HEK293 (cell line): ENCODE results near the gene CDCA4.

Experiments
- CTCF ChIA-PET: fragments of 350-600 bp; formaldehyde crosslinking; extraction: SDS; loops from one replicate; lab custom pipeline; 2021; ENCODE audit warnings: antibody characterized with exemption; lab: Yijun Ruan, JAX
- POLR2A ChIA-PET: fragments of 300-600 bp; formaldehyde crosslinking; extraction: SDS; loops from one replicate; lab custom pipeline; 2020; ENCODE audit warnings: antibody characterized with exemption, inconsistent platforms; lab: Yijun Ruan, JAX
- H3K27ac ChIP-seq: fragments of 200-500 bp; sonication (Bioruptor generic); 2 replicates; pipeline ENCODE4 v1.5.1; 2014; ENCODE audit warnings: low read depth, low read length, control low read depth, inconsistent platforms; ENCODE audit errors: extremely low read depth
- H3K36me3 ChIP-seq, 2 experiments: fragments of 200-500 bp in 1 of 2; sonication (Bioruptor generic) in 1 of 2; 1 replicate in 1 of 2; 2 replicates in 1 of 2; pipeline ENCODE4 v1.5.1; 2014 to 2017; ENCODE audit warnings: inconsistent platforms in 2 of 2, low read length in 2 of 2; ENCODE audit not compliant: control insufficient read depth in 2 of 2, insufficient read depth in 1 of 2
- H3K4me1 ChIP-seq: fragments of 200-500 bp; sonication (Bioruptor generic); 2 replicates; pipeline ENCODE4 v1.5.1; 2014; ENCODE audit warnings: mild to moderate bottlenecking, low read length, inconsistent platforms; ENCODE audit not compliant: control insufficient read depth, insufficient read depth
- H3K4me3 ChIP-seq: 2 replicates; pipeline ENCODE4 v1.5.1; 2011; ENCODE audit warnings: low read depth, mild to moderate bottlenecking, control low read depth, low read length, moderate library complexity
- H3K9me3 ChIP-seq: fragments of 200-500 bp; sonication (Bioruptor generic); 2 replicates; pipeline ENCODE4 v1.5.1; 2014; ENCODE audit warnings: low read depth, low read length, inconsistent platforms; ENCODE audit not compliant: control insufficient read depth, insufficient read depth
- ATF2 ChIP-seq: fragments of 450-650 bp; formaldehyde crosslinking; IDR thresholded peaks from 2 replicates; pipeline ENCODE4 v1.5.1; 2016; ENCODE audit warnings: missing biosample characterization, missing genetic modification characterization, low read depth
- IKZF3 ChIP-seq: fragments of 450-650 bp; IDR thresholded peaks from 2 replicates; pipeline ENCODE4 v1.5.0; 2018; ENCODE audit warnings: missing biosample characterization, mild to moderate bottlenecking, missing genetic modification characterization, moderate library complexity
- PRDM6 ChIP-seq: fragments of 450-650 bp; formaldehyde crosslinking; IDR thresholded peaks from 2 replicates; pipeline ENCODE4 v1.5.1; 2017; ENCODE audit warnings: missing biosample characterization, missing genetic modification characterization
- SETDB1 ChIP-seq: IDR thresholded peaks from one replicate; pipeline ENCODE4 v1.6.1; 2017; ENCODE audit warnings: mild to moderate bottlenecking, low read length, moderate library complexity, mixed read lengths; ENCODE audit not compliant: insufficient read length
- SP3 ChIP-seq: fragments of 450-650 bp; formaldehyde crosslinking; IDR thresholded peaks from 2 replicates; pipeline ENCODE4 v1.5.1; 2016; ENCODE audit warnings: missing biosample characterization, missing genetic modification characterization
- ZFP69B ChIP-seq: fragments of 450-650 bp; formaldehyde crosslinking; IDR thresholded peaks from 2 replicates; pipeline ENCODE4 v1.5.1; 2016; ENCODE audit warnings: missing biosample characterization, missing genetic modification characterization
- ZNF114 ChIP-seq: fragments of 450-650 bp; formaldehyde crosslinking; IDR thresholded peaks from 2 replicates; pipeline ENCODE4 v1.5.0; 2017; ENCODE audit warnings: missing biosample characterization, missing genetic modification characterization
- ZNF2 ChIP-seq: fragments of 450-650 bp; formaldehyde crosslinking; IDR thresholded peaks from 2 replicates; pipeline ENCODE4 v1.5.1; 2016; ENCODE audit warnings: missing biosample characterization, missing genetic modification characterization
- ZNF24 ChIP-seq: fragments of 450-650 bp; formaldehyde crosslinking; IDR thresholded peaks from 2 replicates; pipeline ENCODE4 v1.5.1; 2016; ENCODE audit warnings: missing biosample characterization, missing genetic modification characterization
- ZNF292 ChIP-seq: fragments of 450-650 bp; formaldehyde crosslinking; IDR thresholded peaks from 2 replicates; pipeline ENCODE4 v1.5.1; 2016; ENCODE audit warnings: low read depth, missing biosample characterization, missing genetic modification characterization, borderline replicate concordance
- ZNF391 ChIP-seq: fragments of 450-650 bp; formaldehyde crosslinking; IDR thresholded peaks from 2 replicates; pipeline ENCODE4 v1.5.1; 2016; ENCODE audit warnings: low read depth, missing biosample characterization, missing genetic modification characterization, borderline replicate concordance
- ZNF394 ChIP-seq: fragments of 450-650 bp; formaldehyde crosslinking; IDR thresholded peaks from 2 replicates; pipeline ENCODE4 v1.5.1; 2016; ENCODE audit warnings: missing biosample characterization, missing genetic modification characterization, mild to moderate bottlenecking, moderate library complexity, borderline replicate concordance
- ZNF398 ChIP-seq: fragments of 450-650 bp; formaldehyde crosslinking; IDR thresholded peaks from 2 replicates; pipeline ENCODE4 v1.5.1; 2017; ENCODE audit warnings: missing biosample characterization, missing genetic modification characterization
- ZNF48 ChIP-seq: fragments of 450-650 bp; formaldehyde crosslinking; IDR thresholded peaks from 2 replicates; pipeline ENCODE4 v1.5.1; 2016; ENCODE audit warnings: missing biosample characterization, missing genetic modification characterization
- ZSCAN30 ChIP-seq: fragments of 450-650 bp; IDR thresholded peaks from 2 replicates; pipeline ENCODE4 v1.5.1; 2018; ENCODE audit warnings: missing biosample characterization, mild to moderate bottlenecking, missing genetic modification characterization, moderate library complexity
- TF ChIP-seq, protein P1 (sequence below): fragments of 450-650 bp; formaldehyde crosslinking; IDR thresholded peaks from 2 replicates; pipeline ENCODE4 v1.5.1; 2016; ENCODE audit warnings: missing biosample characterization, missing genetic modification characterization
- TF ChIP-seq, protein P2 (sequence below): fragments of 450-650 bp; formaldehyde crosslinking; IDR thresholded peaks from 2 replicates; pipeline ENCODE4; 2016; ENCODE audit warnings: missing biosample characterization, missing genetic modification characterization
- TF ChIP-seq, protein P3 (sequence below): fragments of 450-650 bp; formaldehyde crosslinking; IDR thresholded peaks from 2 replicates; pipeline ENCODE4 v1.5.1; 2016; ENCODE audit warnings: missing biosample characterization, missing genetic modification characterization
- TF ChIP-seq, protein P4 (sequence below): fragments of 450-650 bp; formaldehyde crosslinking; IDR thresholded peaks from 2 replicates; pipeline ENCODE4 v1.5.1; 2017; ENCODE audit warnings: missing biosample characterization, missing genetic modification characterization

The CDCA4 gene

GRCh38 chr14:105019861-105020814 lies 745 bp downstream of the CDCA4 start (continued):
- TF ChIP-seq ZNF114 (tag by site-specific recombination): no peak
- TF ChIP-seq, protein P1, sequence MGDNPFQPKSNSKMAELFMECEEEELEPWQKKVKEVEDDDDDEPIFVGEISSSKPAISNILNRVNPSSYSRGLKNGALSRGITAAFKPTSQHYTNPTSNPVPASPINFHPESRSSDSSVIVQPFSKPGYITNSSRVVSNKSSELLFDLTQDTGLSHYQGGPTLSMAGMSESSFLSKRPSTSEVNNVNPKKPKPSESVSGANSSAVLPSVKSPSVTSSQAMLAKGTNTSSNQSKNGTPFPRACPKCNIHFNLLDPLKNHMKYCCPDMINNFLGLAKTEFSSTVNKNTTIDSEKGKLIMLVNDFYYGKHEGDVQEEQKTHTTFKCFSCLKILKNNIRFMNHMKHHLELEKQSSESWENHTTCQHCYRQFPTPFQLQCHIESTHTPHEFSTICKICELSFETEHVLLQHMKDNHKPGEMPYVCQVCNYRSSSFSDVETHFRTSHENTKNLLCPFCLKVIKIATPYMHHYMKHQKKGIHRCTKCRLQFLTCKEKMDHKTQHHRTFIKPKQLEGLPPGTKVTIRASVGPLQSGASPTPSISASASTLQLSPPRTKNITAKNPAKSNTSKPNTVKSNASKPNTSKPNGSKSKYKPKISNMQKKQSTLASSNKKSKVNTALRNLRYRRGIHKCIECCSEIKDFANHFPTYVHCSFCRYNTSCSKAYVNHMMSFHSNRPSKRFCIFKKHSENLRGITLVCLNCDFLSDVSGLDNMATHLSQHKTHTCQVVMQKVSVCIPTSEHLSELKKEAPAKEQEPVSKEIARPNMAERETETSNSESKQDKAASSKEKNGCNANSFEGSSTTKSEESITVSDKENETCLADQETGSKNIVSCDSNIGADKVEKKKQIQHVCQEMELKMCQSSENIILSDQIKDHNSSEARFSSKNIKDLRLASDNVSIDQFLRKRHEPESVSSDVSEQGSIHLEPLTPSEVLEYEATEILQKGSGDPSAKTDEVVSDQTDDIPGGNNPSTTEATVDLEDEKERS (tag by site-specific recombination): no peak

- H3K36me3 ChIP-seq: peaks cover 10 to 35% of the 10 kb centered on the region in 2 experiments; a peak in 2 of 3 replicates
- H3K27ac ChIP-seq: no peak overlapping the region
- ChIA-PET POLR2A (interaction anchor here (1.6 kb wide), 1 partner anchor 12 kb away, joined by 9 read pairs; no protein-coding TSS in a partner anchor), CTCF (interaction anchor here (1.8 to 7.1 kb wide), 2 partner anchors 27 to 42 kb away, joined by 6 to 59 read pairs; no protein-coding TSS in a partner anchor)
- H3K4me3 ChIP-seq: no peak overlapping the region
- peaks cover 20% of the 10 kb centered on the region for H3K4me1 ChIP-seq
- no peaks in the 10 kb centered on the region for H3K9me3 ChIP-seq
- TF ChIP-seq, protein P2, sequence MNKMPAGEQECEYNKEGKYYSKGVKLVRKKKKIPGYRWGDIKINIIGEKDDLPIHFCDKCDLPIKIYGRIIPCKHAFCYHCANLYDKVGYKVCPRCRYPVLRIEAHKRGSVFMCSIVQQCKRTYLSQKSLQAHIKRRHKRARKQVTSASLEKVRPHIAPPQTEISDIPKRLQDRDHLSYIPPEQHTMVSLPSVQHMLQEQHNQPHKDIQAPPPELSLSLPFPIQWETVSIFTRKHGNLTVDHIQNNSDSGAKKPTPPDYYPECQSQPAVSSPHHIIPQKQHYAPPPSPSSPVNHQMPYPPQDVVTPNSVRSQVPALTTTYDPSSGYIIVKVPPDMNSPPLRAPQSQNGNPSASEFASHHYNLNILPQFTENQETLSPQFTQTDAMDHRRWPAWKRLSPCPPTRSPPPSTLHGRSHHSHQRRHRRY (tag by site-specific recombination): no peak
- TF ChIP-seq ZNF398 (tag by site-specific recombination) (no peak), ZNF391 (tag by site-specific recombination) (no peak), ZNF24 (tag by site-specific recombination) (no peak), IKZF3 (no peak), ZNF292 (tag by site-specific recombination) (no peak), ATF2 (tag by site-specific recombination) (0 out of 2 replicates have a peak, but pooled peaks have one; percentile 10), ZFP69B (tag by site-specific recombination) (no peak), PRDM6 (tag by site-specific recombination) (no peak), ZSCAN30 (tag by site-specific recombination) (no peak), SP3 (no peak), ZNF394 (peak; percentile 41; the same call in 1 of the 2 replicates), SETDB1 (no peak), ZNF48 (no peak), ZNF2 (peak; percentile 15; the same call in 1 of the 2 replicates)
- TF ChIP-seq, protein P3, sequence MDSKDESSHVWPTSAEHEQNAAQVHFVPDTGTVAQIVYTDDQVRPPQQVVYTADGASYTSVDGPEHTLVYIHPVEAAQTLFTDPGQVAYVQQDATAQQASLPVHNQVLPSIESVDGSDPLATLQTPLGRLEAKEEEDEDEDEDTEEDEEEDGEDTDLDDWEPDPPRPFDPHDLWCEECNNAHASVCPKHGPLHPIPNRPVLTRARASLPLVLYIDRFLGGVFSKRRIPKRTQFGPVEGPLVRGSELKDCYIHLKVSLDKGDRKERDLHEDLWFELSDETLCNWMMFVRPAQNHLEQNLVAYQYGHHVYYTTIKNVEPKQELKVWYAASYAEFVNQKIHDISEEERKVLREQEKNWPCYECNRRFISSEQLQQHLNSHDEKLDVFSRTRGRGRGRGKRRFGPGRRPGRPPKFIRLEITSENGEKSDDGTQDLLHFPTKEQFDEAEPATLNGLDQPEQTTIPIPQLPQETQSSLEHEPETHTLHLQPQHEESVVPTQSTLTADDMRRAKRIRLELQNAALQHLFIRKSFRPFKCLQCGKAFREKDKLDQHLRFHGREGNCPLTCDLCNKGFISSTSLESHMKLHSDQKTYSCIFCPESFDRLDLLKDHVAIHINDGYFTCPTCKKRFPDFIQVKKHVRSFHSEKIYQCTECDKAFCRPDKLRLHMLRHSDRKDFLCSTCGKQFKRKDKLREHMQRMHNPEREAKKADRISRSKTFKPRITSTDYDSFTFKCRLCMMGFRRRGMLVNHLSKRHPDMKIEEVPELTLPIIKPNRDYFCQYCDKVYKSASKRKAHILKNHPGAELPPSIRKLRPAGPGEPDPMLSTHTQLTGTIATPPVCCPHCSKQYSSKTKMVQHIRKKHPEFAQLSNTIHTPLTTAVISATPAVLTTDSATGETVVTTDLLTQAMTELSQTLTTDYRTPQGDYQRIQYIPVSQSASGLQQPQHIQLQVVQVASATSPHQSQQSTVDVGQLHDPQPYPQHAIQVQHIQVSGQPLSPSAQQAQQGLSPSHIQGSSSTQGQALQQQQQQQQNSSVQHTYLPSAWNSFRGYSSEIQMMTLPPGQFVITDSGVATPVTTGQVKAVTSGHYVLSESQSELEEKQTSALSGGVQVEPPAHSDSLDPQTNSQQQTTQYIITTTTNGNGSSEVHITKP (tag by site-specific recombination): no peak
- TF ChIP-seq, protein P4, sequence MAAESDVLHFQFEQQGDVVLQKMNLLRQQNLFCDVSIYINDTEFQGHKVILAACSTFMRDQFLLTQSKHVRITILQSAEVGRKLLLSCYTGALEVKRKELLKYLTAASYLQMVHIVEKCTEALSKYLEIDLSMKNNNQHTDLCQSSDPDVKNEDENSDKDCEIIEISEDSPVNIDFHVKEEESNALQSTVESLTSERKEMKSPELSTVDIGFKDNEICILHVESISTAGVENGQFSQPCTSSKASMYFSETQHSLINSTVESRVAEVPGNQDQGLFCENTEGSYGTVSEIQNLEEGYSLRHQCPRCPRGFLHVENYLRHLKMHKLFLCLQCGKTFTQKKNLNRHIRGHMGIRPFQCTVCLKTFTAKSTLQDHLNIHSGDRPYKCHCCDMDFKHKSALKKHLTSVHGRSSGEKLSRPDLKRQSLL (tag by site-specific recombination): no peak
Measured at GRCh38 chr14:105018414-105018813, 2.5 kb downstream of the CDCA4 start.
